HL-60 (cell line): Measurements from ENCODE around the gene CD163L1.

Experiments
- DNase-seq, 2 experiments: peaks; one replicate each; pipeline ENCODE4 v3.0.0-alpha.2; 2010 to 2020; ENCODE audit warnings: low read depth in 1 of 2, low spot score in 1 of 2
- H3K27ac ChIP-seq: fragments of 250-450 bp; sonication (Bioruptor Pico); replicated peaks from 2 replicates; pipeline ENCODE4 v1.5.1; 2020; ENCODE audit warnings: mild to moderate bottlenecking, moderate library complexity
- H3K27me3 ChIP-seq: fragments of 250-450 bp; sonication (Bioruptor Pico); 2 replicates; pipeline ENCODE4 v1.5.1; 2021; ENCODE audit warnings: mild to moderate bottlenecking, moderate library complexity; ENCODE audit not compliant: insufficient read depth, poor library complexity, severe bottlenecking
- H3K4me3 ChIP-seq: replicated peaks from 2 replicates; pipeline ENCODE4 v1.5.1; 2011; ENCODE audit warnings: mild to moderate bottlenecking, control low read depth, low read length; ENCODE audit not compliant: insufficient read depth
- GABPA ChIP-seq: IDR thresholded peaks from 2 replicates; pipeline ENCODE4 v1.6.1; 2012; ENCODE audit warnings: low read depth
- POLR2AphosphoS5 ChIP-seq: IDR thresholded peaks from 2 replicates; pipeline ENCODE4 v1.6.1; 2012; ENCODE audit warnings: low read depth
- REST ChIP-seq: IDR thresholded peaks from 2 replicates; pipeline ENCODE4 v1.6.1; 2012; ENCODE audit warnings: low read depth; ENCODE audit not compliant: insufficient replicate concordance
- SPI1 ChIP-seq: IDR thresholded peaks from 2 replicates; pipeline ENCODE4 v1.6.1; 2012; ENCODE audit warnings: low read depth, mild to moderate bottlenecking, borderline replicate concordance
- TF ChIP-seq, protein P1 (sequence below): IDR thresholded peaks from one replicate; pipeline ENCODE4 v1.5.1; 2011; ENCODE audit warnings: low read length, control low read depth, inconsistent platforms; ENCODE audit not compliant: insufficient read depth

Gene CD163L1

GRCh38 chr12:7451756-7452155 lies 7.8 kb upstream of the CD163L1 start:
- Histone ChIP-seq H3K27ac (no peak overlapping the region), H3K27me3 (no peaks in the 10 kb centered on the region), H3K4me3 (no peak overlapping the region)
- TF ChIP-seq SPI1: no peak
- TF ChIP-seq, protein P1, sequence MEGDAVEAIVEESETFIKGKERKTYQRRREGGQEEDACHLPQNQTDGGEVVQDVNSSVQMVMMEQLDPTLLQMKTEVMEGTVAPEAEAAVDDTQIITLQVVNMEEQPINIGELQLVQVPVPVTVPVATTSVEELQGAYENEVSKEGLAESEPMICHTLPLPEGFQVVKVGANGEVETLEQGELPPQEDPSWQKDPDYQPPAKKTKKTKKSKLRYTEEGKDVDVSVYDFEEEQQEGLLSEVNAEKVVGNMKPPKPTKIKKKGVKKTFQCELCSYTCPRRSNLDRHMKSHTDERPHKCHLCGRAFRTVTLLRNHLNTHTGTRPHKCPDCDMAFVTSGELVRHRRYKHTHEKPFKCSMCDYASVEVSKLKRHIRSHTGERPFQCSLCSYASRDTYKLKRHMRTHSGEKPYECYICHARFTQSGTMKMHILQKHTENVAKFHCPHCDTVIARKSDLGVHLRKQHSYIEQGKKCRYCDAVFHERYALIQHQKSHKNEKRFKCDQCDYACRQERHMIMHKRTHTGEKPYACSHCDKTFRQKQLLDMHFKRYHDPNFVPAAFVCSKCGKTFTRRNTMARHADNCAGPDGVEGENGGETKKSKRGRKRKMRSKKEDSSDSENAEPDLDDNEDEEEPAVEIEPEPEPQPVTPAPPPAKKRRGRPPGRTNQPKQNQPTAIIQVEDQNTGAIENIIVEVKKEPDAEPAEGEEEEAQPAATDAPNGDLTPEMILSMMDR: no peak
- no peak for TF ChIP-seq GABPA
- TF ChIP-seq REST: no peak
- no peak for TF ChIP-seq POLR2AphosphoS5
- no peak for DNase-seq

DNA sequence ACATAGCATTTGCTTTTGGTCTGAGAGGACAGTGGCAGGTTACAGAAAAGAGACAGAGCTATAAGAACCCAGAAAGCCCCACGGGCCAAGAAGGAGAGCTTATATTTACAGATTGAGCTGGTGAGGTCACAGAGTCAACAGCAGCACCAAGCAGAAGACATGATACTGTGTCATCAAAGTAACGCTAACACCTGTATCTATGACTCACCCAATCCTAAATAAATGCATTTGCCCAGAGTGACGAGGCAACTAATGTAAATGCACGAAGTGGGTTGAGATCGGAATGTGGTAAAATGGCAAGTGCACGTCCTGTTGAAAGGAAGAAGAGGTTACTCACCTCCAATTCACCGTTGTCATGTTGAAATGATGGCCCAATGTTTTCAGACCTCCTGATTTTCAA lies 6.7 kb upstream of the CD163L1 start:
- Histone ChIP-seq H3K4me3 (no peak overlapping the region), H3K27ac (no peak overlapping the region), H3K27me3 (no peaks in the 10 kb centered on the region)
- no peak for DNase-seq
- TF ChIP-seq SPI1 (no peak), REST (no peak), POLR2AphosphoS5 (no peak), GABPA (no peak)
- TF ChIP-seq, protein P1: no peak

- no peak for DNase-seq
Measured at GRCh38 chr12:7448099-7448498, 4.1 kb upstream of the CD163L1 start.

More at GRCh38 chr12:7448099-7448498, 4.1 kb upstream of the CD163L1 start:
- Histone ChIP-seq H3K4me3 (no peak overlapping the region), H3K27me3 (no peaks in the 10 kb centered on the region), H3K27ac (no peak overlapping the region)
- TF ChIP-seq, protein P1: no peak
- TF ChIP-seq POLR2AphosphoS5 (no peak), REST (no peak), SPI1 (no peak), GABPA (no peak)
